ENCODE data around the gene CHRND.

GRCh38 chr2:232511336-232511890 lies 14.5 kb upstream of the CHRND start:
- TF ChIP-seq POLR2A (IDR thresholded peaks at IDR 0.05) (no peak), CTCF (IDR thresholded peaks at IDR 0.05) (no peak)

All from testis (tissue), 2 donors.